C4-2B (cell line): Measurements from ENCODE around the gene GRIN2B.

Experiments used
- ZFX ChIP-seq: fragments of 450-650 bp; IDR thresholded peaks from 2 replicates; pipeline ENCODE4 v1.6.1; 2017
- TF ChIP-seq, protein P1 (sequence below): fragments of 450-650 bp; conservative IDR thresholded peaks from 2 replicates; pipeline ENCODE4 v1.5.1; 2017; ENCODE audit warnings: mild to moderate bottlenecking

DNA sequence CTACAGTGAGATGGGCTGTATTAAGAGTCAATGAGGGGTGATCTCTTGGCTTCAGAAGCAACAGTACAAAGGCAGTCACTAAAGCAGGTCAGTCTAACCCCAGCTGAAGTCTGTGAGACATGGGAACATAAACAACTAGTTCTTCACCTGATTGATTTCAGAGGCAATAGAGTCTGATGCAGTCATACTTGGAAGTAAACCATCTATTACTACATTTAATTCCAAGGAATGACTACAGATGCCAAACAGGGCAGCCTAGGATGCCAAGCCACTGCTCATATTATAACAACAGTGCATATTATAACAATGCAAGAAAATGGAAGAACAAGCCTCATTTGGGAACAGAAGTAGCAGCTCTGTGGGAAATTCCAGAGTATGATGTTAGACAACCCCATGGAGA, 35.8 kb downstream of the GRIN2B start:
- TF ChIP-seq, protein P1, sequence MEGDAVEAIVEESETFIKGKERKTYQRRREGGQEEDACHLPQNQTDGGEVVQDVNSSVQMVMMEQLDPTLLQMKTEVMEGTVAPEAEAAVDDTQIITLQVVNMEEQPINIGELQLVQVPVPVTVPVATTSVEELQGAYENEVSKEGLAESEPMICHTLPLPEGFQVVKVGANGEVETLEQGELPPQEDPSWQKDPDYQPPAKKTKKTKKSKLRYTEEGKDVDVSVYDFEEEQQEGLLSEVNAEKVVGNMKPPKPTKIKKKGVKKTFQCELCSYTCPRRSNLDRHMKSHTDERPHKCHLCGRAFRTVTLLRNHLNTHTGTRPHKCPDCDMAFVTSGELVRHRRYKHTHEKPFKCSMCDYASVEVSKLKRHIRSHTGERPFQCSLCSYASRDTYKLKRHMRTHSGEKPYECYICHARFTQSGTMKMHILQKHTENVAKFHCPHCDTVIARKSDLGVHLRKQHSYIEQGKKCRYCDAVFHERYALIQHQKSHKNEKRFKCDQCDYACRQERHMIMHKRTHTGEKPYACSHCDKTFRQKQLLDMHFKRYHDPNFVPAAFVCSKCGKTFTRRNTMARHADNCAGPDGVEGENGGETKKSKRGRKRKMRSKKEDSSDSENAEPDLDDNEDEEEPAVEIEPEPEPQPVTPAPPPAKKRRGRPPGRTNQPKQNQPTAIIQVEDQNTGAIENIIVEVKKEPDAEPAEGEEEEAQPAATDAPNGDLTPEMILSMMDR, result no peak
- no peak for TF ChIP-seq ZFX
